Fibroblast of upper back skin (primary cell): ENCODE data around the gene RALA.

ENCODE experiments used
- DNase-seq: peaks from one replicate; pipeline ENCODE4 v3.0.0-alpha.2; 2013

Gene RALA

DNA sequence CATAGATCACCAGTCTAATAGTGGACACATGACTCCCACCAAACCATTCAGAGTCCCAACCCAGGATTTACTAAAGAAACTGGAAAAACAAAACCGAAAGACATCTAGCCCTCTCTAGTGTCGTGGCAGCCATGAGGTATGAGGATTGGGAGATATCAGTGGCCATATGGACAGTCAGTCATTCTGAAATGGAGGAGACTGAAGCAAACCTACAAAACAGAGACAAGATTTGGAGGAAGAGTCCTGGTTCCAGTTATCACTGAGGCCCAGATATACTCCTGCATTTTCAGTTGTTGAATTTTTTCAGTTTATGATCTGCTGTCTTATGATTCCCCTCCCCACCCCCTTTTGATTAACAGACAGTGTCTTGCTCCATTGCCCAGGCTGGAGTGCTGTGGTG is 9.1 kb upstream of the RALA start:
- no peak for DNase-seq

DNA sequence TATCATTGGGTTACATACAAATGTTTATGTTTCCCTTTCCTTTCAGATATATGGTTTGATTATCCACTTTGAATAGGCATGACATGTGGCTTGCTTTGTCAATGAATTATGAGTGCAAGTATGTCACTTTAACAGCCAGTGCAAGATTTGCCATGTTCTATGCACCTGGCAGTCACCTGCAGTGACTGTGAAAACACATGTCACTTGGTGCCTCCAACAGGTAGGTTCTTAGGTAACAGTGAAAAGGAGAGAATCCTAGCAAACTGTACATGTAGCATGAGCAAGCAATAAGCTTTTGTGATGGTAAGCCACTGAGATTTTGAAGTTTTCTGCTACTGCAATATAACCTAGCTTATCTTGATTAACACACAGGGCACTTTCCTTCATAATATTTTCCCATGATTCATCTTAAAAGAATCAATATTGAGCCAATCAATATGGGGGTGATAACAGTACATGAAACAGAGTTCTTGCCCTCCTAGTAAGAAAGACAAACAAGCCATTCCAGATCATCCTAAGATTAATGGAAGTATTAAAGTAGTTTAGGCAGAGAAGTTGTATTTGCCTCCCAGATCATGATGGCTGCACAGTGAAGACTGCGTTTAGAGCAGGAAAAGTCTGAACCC is 7.9 kb upstream of the RALA start:
- DNase-seq, result no peak

DNA sequence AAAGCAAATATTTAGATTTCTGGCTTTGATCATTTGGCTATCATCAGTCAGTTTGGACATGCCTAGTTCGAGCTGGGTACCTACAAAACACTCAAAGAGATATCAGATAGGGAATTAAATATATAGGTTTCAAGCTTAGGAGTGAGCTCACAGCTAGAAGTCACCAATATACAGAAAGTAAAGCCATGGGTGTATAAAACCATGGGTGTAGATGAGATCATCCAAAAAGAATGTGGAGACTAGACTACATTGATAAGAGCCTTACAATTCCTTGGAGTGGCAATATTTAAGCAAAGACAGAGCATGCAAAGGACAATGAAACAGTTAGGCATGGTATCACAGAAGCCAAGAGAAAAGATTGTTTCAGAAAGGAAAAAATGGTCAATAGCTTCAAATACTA is 7.2 kb upstream of the RALA start:
- DNase-seq, result peak; percentile 55

DNA sequence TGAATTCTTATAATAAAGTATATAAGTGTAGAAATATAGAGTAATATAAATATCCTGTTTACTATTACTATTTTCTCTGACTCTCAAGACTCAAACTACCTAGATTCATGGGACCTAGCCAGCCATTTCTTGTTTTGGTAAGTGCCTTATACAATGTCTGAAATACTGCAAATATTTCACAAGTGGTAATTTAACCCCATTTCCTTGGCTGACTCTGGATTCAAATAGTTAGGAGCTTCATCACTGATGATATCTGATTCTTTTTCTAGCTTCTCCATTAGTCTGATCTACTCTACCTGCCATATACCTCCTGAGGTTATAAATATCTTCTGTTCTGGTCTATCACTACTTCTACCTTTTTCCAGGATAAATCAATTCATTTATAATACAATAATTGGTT is 6.4 kb upstream of the RALA start:
- DNase-seq, result peak; percentile 76

DNA sequence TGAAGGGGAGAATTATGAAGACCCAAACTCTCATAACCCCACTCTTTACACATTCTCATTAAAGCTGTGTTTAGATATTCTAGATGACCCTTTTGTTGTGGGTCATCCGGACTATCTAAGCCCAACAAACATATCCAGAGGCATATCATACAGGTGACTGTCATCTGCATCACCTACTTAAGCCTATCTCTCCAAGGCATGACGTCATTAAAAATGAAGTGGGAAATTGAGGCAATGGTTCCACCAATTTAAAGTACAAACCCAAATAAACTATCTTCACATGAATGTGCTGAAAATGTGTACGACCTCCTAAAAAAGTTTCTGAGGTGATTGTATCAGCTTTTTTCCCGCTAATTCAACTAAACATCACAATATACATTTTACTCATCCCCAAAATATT is 4.5 kb upstream of the RALA start:
- no peak for DNase-seq

DNA sequence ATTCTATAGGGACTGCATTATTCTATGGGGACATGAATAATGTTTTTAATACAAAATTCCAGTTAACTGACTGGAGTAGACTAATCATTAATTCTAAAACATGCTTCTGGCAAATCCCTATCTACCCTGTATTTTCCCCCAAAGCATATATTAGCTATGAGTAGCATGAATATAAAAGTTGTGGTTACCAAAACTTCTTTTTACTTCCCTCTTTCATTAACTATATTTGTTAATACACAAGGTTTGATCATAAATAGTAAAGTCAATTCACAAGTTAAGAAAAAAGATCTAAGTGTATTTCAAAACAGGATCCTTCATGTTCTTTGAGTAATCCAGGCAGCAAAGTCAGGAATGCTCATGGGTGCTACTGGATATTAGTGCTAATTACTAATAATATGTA is 2.9 kb upstream of the RALA start:
- peak; percentile 32 for DNase-seq

DNA sequence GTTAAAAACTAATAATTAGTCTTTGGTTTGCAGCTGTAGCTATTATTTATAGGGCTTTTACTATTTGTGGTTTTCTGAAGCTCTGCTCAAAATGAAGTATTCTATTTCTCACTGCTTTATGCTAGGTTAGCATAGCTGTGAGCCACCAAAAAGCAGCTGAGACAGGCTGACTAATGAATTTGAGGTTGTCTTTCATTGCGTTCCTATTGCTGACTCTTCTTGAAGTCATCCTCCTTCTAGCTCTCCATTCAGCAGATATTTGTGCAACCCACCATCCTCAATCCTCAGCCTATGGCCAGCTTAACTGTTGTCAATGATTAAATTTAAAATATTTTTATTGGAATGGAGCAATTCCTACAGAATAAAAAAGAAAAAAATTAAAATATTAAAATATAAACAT is 2.1 kb upstream of the RALA start:
- DNase-seq, result peak; percentile 97

DNA sequence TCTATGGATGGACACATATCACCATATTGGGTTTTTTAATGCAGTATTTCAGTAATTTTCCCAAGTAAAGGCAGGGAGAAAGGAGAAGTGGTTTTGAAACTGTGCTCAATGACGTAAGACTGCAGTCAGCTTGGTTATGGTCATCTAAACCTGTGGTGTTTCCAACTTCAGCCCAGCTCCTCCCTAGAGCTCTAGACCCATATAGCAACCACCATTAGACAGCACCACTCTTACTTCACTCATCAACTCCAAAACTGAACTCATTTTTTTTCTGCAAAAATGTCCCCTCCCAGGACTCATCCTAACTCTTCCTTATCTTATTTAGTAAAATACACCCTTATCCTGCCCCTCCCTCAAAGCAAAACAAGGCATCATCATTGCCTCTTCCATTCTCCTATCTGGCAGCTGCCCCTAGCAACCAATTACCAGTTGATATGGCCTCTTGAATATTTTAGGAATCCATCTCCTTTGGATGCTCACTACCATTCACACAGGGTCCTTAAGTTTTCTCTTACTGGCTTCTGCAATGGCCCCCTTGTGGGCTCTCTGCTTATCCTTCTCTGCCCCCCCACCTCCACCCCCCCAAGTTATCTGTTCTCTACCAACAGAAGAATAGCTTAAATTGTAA is 1.5 kb upstream of the RALA start:
- no peak for DNase-seq

DNA sequence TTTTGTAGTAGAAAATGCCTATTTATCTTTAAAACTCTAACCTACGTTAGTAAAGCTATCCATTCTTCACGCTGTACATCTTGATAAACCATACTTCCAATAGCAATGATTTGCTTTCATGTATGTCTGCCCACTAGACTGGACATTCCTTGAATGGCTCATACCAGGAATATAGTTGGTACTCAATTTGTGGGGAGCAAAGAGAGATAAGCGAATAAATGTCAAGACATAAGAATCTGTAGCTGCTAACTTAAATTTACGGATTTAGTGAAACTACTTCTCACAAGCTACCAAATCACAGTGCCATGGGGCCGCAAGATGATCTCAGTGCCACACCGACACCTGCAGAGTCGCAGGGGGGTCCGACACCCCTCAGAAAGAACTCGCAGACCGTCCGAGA is 763 bp upstream of the RALA start:
- no peak for DNase-seq

DNA sequence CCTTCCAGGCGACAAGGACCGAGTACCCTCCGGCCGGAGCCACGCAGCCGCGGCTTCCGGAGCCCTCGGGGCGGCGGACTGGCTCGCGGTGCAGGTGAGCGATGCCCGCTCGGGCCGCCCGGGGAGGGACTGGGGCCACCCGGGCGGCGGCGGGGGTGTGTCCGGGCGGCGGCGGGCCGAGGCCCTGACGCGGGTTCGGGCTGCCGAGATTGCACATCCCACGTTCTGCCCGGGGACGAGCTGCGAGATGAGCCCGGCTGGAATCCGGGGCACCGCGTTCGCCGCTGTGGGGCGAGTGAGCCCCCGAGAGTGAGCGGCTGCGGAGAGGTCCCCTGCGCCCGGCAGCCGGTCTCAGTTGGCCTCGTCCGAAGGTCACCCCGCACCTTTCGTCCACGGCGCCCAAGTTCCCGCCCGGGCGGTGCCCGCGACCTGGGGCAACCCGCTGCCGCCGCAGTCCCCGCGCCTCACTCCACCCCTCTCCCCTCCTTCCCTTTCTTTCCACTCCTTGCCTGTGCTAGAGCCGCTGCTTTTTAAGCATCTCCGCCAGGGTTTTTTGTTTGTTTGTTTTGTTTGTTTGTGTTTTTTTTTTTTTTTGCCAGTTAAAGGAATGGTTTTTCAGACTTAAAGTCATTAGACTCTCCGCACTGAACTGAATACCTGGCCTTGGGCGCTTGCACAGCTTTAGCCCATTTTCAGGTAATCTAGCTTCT is 515 bp downstream of the RALA start:
- no peak for DNase-seq

DNA sequence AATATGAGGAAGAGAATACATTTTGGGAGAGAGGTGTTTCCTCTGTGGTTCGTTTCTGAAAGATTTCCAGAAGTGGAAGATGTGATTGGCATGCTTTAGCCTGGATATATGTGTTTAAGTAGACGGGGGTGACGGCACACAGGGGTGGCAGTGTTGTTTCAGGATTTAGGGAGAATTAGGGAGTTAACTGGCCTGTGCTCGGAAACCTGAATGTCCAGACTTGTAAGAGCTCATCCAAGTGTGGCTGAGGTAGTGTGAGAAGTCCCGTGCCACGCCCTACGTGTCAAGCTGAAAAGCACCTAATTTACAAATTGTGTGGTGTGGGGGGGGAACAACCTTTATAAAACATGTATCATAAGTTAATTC is 1.1 kb downstream of the RALA start:
- DNase-seq, result no peak

DNA sequence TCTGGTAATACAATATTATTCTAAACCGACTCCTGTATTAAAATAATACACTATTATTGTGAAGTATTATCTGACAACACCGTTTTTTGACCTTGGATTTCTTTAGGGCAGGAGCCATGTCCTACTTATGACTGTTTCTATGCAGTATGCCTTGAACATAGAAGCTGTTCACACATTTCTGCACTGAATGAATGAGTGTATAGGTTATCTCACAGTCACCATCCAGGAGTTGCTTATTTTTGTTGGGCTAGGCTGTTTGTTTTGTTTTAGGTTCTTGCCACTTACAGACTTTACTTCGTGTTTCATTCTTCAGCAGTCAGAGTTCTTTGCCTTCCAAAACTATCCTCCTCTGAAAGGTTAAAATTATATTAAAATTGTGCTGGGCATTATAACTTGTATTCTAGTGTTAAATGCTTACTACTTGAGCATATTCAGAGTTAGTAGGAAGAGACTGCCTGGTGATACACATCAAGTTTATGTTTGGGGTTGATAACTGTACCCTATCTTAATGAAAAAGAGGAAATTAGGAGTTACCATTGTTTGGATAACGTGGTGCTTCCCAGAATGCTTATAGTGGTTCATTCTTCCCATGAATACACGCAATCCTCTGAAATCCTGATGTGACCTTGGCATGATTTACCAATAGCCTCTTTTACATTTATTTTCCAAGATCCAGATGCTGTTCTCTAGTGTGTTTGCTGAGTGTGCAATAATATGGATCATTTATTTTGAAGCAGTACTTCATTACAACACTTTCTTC is 1.7 kb downstream of the RALA start:
- DNase-seq, result peak; percentile 72

DNA sequence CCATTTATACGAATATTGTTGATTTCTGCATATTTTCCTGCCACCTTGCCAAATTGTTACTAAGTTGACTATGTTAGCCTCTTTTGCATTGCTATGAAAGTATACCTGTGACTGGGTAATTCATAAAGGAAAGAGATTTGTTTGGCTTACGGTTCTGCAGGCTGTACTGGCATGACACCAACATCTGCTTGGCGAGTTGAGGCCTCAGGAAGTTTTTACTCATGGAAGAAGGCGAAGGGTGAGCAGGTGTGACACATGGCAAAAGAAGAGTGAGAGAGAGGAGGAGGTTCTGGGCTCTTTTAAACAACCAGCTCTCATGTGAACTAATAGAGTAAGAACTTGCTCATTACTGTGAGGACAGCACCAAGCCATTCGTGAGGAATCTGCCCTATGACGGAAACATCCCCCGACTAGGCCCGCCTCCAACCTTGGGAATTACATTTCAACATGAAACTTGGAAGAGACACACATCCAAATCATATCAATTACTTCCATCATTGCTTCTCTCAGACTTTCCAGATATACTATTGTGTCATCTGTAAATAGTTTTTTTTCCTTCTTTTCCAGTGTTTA is 8.4 kb downstream of the RALA start:
- DNase-seq, result no peak

DNA sequence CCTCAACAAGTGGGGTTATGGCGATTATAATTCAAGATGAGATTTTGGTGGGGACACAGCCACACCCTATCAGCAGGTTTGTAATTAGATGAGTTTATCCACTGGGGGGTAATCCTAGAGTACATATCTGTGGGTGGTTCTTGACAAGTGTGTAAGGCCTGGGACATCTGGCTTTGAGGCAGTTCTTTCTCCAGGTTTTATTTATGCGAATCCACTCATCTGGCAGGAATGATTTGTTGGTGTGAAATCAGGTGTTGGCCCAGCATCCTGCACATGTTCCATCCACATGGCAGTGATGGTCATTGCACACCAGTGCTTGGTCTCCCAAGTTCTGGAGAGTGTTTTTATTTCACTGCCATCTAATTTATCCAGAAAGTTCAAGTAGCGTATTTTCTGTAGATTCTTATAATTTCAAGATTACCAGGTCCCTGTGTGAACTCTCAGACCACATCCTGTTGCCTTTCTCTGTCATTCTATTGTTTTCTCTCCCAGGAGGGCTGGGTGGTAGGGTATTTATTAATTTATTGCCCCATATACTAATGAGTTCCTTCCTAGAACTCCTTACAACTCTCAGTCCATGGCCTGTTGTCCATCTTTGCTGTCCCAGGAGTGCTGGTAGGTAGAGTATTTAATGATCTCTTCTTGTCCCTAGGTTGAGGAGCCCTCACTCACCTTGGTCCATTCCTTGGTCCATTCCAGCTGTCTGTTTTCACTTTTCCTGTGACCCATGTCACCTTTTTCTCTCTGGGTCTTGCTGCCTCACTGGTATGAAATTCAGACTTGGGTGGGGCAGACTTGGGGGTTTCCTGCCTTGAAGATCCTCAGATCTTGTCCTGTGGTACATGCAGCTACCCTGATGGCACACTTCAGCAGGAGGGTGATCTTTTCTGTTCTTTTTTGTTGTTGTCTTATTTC is 10.4 kb downstream of the RALA start:
- no peak for DNase-seq

DNA sequence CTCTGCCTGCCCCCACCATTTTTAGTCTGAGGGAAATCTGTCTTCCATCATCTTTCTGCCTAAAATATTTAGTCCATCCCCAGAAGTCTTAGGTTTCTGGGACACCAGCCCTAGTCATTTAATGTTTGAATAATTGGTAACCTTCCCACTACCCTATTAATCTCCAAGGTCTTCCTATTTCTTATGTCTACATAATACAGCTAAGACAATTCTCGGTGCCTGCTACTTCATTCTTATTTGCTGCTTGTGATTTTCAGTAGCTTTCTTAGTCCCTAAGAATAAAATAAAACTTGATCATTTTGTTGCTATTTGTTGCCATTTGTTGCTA is 11.1 kb downstream of the RALA start:
- DNase-seq, result no peak

DNA sequence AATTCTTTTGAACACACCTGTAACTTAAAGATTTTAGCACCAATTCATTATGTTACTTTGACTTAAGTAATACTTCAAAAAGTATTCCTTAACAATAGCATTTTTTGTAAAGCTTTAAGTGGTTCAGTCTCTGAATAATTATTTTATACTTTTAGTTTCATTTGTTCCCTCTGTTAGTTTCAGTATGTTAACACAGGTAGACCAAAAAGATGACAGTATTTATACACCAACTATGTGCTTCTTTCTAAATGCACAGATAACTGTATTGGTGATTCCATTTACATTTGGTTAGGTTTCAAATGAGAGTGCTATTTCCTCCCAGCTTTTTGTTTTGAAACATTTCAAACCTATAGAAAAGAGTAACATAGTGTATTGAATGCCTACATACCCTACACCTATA is 14.0 kb downstream of the RALA start:
- no peak for DNase-seq

DNA sequence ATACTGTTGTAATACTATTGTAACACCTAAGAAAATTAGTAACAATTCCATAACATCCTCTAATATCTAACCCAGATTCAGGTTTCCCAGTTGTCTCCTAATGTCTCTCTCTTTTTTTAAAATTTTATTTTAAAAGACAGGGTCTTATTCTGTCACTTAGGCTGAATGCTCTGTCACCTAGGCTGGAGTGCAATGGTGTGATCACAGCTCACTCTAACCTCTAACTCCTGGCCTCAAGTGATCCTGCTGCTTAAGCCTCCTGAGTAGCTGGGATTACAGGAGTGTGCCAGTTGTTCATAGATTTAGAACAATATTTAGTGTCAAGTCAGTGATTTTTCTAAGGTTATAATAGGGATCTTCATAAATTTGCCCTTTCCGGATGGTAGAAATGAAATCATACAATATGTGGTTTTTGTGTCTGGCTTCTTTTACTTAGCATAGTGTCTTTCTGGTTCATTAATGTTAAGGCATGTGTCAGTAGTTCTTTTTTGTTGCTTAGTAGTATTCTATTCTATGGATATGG is 14.7 kb downstream of the RALA start:
- DNase-seq, result no peak

DNA sequence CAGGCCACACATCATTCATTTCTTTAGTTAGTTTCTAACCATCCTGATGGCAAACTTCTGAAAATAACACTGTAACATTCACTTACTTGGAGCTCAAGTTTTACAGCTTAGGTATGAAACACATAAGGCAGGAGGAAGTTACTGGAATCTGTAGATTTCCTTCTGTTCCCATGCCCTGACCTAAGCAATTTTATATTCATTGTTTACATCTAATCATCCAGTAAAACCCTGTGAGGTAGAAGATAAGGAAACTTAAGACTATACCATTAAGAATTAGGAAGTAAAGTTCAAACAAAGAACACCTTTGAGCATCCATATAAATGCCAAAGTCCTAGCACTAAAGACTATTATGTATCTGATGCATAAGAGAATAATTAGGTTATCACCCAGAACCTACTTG is 19.5 kb downstream of the RALA start:
- DNase-seq, result no peak

DNA sequence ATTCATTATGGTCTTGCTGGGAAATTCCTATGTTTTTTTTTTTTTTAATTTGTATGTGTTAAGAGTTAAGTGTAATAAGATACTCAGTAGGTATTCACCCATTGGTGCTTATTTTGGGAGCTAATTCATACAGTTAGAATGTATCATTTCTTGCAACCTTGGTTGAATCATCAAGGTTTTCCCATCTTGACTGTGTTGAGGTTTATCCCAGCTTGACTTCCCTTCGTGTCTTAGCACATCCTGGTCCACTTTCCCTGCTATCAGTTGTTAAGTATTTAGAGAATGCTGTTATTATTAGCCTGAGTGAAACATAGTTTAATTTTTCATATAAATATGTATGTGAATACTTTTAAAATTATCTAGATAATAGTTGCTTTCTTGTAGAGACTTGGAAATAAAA is 20.8 kb downstream of the RALA start:
- peak; percentile 75 for DNase-seq

DNA sequence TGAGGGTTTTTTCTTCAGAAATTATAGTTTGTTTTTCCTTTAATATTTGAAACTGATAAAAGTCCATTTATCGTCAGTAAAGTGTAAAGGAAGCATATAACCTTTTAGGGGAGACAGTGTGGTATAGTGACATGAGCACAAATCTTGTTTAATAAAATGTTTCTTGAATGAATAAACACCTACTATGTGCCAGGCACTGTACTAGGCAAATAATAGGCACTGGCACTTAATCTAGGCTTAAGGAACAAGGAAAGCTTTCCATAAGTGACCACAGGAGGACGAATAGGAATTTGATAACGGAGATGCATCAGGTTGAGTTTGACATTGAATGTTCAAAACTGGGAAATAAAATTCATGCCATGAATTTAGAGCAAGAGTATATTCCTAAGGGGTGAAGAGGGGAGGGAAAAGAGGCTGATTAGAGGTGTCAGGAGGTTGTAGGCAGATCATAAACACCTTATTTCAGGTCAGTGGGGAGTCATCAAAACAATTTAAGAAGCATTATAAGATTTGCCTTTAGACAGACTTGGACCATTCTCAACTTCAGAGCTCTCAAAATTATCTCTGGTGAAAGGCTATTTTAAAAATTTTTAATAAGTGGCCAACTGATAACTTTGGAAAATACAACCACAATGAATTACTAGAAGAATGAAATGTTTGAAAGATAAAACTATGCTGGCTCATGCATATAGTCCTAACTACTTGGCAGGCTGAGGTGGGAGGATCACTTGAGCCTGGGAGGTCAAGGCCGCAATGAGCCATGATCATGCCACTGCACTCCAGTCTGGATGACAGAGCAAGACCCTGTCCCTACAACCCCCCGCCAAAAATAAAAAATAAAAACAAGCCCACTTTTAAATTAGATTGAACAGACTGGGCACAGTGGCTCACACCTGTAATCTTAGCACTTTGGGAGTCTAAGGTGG is 22.4 kb downstream of the RALA start:
- DNase-seq, result no peak

DNA sequence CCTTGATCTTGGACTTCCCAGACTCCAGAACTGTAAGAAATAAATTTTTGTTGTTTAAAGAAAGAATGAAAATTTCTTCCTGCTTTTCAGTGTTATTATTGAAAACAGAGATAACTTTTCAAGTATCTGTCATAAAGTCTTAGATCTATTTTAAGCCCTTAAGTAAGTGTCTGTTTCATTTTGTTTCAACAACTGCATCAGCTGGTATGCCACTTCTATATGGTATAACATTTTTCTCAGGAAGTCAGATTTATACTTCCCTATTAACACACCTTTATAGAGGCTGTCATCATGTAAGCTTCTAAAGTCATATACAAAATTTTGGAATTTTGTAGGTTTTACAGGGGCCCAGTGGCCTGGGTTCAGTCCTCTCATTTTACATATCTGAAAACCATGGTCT is 24.4 kb downstream of the RALA start:
- DNase-seq, result no peak
